GM19023 (cell line): ENCODE results near the gene TTLL10.
A peak's percentile ranks its signal among the peaks of the same experiment; 100 is the strongest.

Experiments used
- ATAC-seq: cut with Tn5 transposase; IDR thresholded peaks from one replicate; pipeline ENCODE4 v1.9.1; 2021; ENCODE audit warnings: mild to moderate bottlenecking, moderate library complexity; ENCODE audit not compliant: unreplicated experiment

TTLL10 gene

GRCh38 chr1:1218524-1219200 lies 45.0 kb downstream of the TTLL10 start:
- no peak for ATAC-seq

GRCh38 chr1:1219341-1219740 lies 45.7 kb downstream of the TTLL10 start:
- ATAC-seq, result no peak

GRCh38 chr1:1220197-1220596 lies 46.5 kb downstream of the TTLL10 start:
- no peak for ATAC-seq

GRCh38 chr1:1221887-1222574 lies 48.4 kb downstream of the TTLL10 start:
- ATAC-seq, result no peak

GRCh38 chr1:1222575-1223225 lies 49.0 kb downstream of the TTLL10 start:
- no peak for ATAC-seq

GRCh38 chr1:1223321-1223720 lies 49.6 kb downstream of the TTLL10 start:
- ATAC-seq, result no peak

- no peak for ATAC-seq
These were observed 50.2 kb downstream of the TTLL10 start for GRCh38 chr1:1223891-1224290.

- no peak for ATAC-seq
These were observed 51.7 kb downstream of the TTLL10 start for GRCh38 chr1:1225238-1225845.

- no peak for ATAC-seq
These were observed 52.2 kb downstream of the TTLL10 start for GRCh38 chr1:1225913-1226312.

- no peak for ATAC-seq
These were observed 53.1 kb downstream of the TTLL10 start for GRCh38 chr1:1226566-1227362.

- no peak for ATAC-seq
These were observed 53.7 kb downstream of the TTLL10 start for GRCh38 chr1:1227386-1227785.

- ATAC-seq, result no peak
These were observed 54.5 kb downstream of the TTLL10 start for GRCh38 chr1:1228187-1228586.

- no peak for ATAC-seq
These were observed 55.1 kb downstream of the TTLL10 start for GRCh38 chr1:1228596-1229321.

- ATAC-seq, result no peak
These were observed 56.1 kb downstream of the TTLL10 start for GRCh38 chr1:1229770-1230169.

GRCh38 chr1:1230656-1231399 lies 57.1 kb downstream of the TTLL10 start:
- ATAC-seq, result no peak

- peak; percentile 88 for ATAC-seq
These were observed 57.9 kb downstream of the TTLL10 start, which contains the start of gene SDF4 for GRCh38 chr1:1231400-1232207. SDF4 (minus strand) TSS chr1:1232001; CDS start chr1:1228772, 3,229 bp downstream.

GRCh38 chr1:1232208-1232795 lies 58.6 kb downstream of the TTLL10 start, which contains the start of gene B3GALT6:
B3GALT6 (plus strand) TSS chr1:1232237; CDS start chr1:1232279, 42 bp downstream.
- peak; percentile 19 for ATAC-seq
